ENCODE results near the gene JDP2. TPM values are rescaled to one million over a fixed set of nuclear protein-coding genes. Genes with fewer than 3 reads are reported as not detected.

JDP2 gene
- total RNA-seq, 4 donors from 2014 or later, result 42.7 to 118 (median 96.9) TPM

- TF ChIP-seq, protein P1, sequence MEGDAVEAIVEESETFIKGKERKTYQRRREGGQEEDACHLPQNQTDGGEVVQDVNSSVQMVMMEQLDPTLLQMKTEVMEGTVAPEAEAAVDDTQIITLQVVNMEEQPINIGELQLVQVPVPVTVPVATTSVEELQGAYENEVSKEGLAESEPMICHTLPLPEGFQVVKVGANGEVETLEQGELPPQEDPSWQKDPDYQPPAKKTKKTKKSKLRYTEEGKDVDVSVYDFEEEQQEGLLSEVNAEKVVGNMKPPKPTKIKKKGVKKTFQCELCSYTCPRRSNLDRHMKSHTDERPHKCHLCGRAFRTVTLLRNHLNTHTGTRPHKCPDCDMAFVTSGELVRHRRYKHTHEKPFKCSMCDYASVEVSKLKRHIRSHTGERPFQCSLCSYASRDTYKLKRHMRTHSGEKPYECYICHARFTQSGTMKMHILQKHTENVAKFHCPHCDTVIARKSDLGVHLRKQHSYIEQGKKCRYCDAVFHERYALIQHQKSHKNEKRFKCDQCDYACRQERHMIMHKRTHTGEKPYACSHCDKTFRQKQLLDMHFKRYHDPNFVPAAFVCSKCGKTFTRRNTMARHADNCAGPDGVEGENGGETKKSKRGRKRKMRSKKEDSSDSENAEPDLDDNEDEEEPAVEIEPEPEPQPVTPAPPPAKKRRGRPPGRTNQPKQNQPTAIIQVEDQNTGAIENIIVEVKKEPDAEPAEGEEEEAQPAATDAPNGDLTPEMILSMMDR (IDR thresholded peaks at IDR 0.05; ENCODE audit: low read depth), result no peak
Measured at GRCh38 chr14:75458305-75458704, 30.5 kb downstream of the JDP2 start.

DNA sequence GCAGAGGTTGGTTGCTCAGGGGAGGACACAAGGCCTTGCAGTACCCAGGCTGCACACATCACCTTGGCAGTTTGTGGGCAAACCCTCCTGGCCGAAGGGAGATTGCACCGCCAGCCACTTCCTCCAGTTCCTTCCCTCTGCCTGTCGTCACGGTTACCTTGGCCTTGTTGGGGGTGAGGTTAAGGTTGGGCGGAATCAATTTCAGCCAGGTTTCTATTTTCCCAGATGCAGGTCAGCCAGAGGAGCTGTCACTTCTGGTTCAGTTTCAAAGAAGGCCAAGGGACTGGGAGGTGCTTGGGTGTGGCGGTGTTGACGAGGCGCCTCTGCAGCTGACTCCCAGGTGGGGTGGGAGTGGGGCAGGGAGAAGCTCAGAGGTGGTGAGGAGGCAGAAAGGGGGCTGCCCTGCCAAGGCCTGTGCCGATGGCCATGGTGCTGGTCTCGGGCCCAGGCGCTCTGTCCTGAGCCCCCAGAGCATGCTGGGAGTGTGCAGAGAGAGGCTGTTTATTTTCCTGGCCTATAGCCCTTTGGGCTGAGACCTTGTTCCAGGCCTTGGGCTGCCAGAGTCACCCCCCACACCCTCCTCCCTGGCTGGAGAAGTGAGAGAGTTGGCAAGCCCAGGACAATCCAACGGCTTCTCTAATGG lies 31.4 kb downstream of the JDP2 start:
- TF ChIP-seq, protein P1 (IDR thresholded peaks at IDR 0.05; ENCODE audit: low read depth), result no peak

- TF ChIP-seq, protein P1 (IDR thresholded peaks at IDR 0.05; ENCODE audit: low read depth), result no peak
Measured at GRCh38 chr14:75459791-75460190, 32.0 kb downstream of the JDP2 start.

DNA sequence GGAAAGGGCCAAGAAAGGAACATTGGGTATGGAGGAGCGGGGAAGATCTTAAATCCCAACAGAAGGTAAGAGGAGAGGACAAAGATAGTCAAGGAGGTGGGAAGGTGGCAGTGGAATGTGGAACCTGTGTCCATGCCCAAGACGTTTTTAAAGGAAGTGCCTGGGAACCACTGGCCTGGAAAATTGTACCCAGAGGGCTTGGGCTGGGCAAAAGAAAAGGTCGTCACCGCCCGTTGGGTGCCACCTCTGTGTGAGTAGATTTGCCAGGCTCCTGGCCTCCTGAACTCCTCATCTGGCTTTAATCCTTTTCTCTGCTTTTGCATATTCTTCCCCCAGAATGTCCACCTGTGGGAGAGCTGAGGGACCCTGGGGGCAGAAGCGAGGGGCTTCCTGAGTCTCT lies 32.6 kb downstream of the JDP2 start:
- TF ChIP-seq, protein P1 (IDR thresholded peaks at IDR 0.05; ENCODE audit: low read depth), result no peak

DNA sequence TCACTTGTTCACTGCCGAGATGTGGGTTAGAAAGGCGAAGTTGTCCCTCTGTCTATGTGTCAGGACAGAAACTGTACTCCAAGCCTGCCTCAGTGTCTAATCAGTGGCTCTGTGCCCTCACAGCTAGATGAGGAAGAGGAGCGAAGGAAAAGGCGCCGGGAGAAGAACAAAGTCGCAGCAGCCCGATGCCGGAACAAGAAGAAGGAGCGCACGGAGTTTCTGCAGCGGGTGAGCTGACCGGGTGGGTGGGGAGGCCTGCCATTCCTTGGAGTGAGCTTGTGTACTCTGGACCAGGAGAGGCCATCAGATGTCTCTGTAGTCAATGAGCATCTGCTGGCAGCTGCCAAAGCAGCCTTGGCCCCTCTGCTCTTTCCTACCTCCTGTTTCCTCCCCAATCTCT lies 33.5 kb downstream of the JDP2 start:
- TF ChIP-seq, protein P1 (IDR thresholded peaks at IDR 0.05; ENCODE audit: low read depth), result no peak

GRCh38 chr14:75461755-75462349 lies 34.0 kb downstream of the JDP2 start:
- TF ChIP-seq, protein P1 (IDR thresholded peaks at IDR 0.05; ENCODE audit: low read depth), result no peak

GRCh38 chr14:75464626-75465025 lies 36.8 kb downstream of the JDP2 start:
- TF ChIP-seq, protein P1 (IDR thresholded peaks at IDR 0.05; ENCODE audit: low read depth), result no peak
